G401 (cell line): ENCODE data around the gene ILK. TPM values are rescaled to one million over a fixed set of nuclear protein-coding genes. Genes with fewer than 3 reads are reported as not detected.

Experiments used
- DNase-seq: peaks from one replicate; pipeline ENCODE4 v3.0.0-alpha.2; 2015; ENCODE audit warnings: low spot score
- in situ Hi-C: cut with HindIII; loops from 2 replicates; pipeline ENCODE4 v1.10.0; 2016; ENCODE audit warnings: low sequenced_read_pairs, mixed read lengths
- total RNA-seq: library from RNA; depleted of rRNA; stranded (reverse); fragments of >200 nt; shearing (Covaris generic); gene quantifications from 2 replicates; pipeline ENCODE4 v1.2.3, GENCODE V29; 2014

Gene ILK
- total RNA-seq, 1 experiment from 2014 or later, result 149 TPM

- in situ Hi-C loops, result no loop called here
- no peak for DNase-seq
These were observed 27.2 kb downstream of the ILK start for GRCh38 chr11:6630632-6631291.

DNA sequence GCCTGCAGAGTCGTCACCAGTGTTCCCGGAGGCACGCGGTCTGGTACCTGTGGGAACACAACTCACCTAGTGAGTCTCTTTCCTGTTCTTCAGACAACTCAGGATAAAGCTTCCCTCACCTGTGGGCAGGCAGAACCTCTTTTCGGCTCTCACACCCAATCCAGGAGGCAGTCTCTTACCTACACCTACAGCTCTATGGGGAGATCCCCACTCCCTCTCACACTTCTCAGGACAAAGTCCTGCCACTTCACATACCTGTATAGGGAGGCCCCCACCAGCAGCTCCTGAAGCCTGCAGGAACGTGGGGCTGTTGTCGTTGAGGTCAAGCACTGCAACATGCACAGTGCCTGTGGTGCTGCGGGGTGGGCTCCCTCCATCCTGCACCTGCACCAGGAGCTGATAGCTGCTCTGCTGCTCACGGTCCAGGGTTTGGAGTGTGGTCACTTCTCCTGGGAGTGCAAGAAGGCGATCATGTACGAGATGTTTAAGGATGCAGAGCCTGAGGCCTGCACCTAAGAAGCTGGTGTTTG, 27.9 kb downstream of the ILK start:
- DNase-seq, result no peak
- in situ Hi-C loops, result no loop called here

- no peak for DNase-seq
- in situ Hi-C loops, result no loop called here
These were observed 28.8 kb downstream of the ILK start for GRCh38 chr11:6632116-6633073.

DNA sequence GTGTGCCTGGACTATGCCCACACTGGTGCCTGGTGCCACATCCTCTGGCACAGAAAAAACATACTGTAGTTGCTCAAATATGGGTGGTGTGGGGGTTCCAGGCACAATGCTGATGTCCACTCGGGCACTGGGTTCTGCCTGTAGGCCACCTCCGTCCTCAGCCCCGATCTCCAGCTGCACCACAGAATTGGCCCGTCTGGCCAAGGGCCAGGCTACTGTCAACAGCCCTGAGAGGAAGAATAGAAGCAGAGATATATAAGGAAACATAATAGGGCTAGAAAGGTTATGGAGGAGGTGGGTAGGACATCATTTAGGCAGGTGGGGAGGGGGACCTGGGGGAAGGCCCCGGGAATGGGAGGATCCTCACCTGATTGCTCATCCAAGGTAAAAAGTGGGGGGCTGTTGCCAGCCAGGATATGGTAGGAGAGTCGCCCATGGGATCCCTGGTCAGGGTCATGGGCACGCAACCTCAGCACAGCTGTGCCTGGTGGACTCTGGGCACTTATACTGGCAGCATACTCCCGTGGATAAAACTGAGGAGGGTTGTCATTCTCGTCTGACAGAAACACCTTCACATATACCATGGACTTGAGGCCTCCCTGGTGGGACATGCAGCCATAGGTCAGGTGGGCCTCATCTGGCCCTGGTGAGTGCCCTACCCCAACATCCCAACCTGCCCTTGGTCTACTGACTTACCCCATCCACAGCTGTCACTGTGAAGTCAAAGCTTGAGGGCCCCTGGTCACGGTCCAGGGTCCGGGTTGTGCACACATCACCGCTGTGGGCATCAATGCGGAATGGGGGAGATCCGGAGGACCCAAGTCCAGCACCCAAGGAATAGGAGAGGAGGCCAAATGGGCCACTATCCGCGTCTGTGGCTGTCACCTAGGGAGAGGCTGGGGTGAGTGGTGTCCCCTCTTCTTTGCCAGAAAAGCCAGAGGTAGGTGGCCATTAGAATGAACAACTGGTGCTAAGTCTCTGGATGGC, 30.1 kb downstream of the ILK start:
- DNase-seq, result no peak
- in situ Hi-C loops, result no loop called here

DNA sequence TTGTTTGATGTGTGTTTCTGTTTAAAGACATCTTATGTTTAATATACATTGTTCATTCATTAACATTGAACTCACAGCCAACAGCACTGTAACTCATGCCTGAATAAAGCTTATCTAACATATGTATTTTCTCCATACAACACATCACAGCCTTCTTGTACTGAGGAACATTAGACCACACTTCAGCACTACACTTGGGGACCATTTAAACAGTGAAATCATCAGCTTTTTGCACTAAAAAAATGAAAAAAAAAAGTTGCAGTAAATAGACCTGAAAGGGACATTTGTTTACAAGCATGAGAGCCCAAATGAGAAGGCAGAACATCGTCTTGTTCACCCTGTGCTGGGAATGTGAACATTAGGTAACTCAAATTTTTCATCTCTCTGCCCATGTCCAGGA, 31.0 kb downstream of the ILK start:
- DNase-seq, result no peak
- in situ Hi-C loops, result no loop called here

DNA sequence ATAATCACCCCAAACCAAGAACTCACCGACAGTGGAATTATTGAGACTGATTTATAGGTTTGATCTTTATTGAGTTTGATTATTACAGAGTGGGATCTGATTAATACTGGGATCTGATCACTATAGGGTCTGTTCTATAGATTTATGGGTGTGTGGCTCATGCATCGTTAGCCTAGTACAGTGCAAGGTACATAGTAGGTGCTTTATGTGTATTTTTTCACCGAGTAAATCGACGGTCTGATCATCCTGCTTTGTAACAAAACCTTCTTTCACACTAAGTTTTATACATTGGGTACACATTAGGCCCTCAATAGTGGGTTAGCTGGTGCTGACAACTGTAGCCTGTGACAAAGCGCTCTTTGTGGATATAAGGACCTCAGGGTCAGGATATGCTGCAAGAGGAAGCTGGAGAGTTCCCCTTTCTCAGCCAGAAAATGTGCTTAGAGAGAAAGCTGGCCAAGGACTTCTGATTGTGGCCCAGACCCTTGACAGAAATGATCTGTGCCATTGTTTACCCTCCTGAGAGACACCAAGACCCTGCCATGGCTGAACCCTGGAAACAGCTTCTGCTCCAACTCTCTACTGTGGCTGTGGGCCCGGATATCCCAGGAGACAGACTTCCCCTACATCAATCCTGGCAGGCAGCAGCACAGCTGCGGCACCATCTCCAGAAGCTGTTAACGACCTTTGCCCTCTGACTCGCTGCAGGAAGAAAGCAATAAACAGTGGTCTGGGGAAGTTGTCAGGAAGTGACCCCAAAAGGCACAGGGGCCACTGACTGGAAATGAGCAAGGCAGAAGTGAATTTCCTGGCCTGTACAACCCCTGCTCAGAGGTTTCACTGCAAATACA, 31.7 kb downstream of the ILK start:
- DNase-seq, result peak; percentile 32
- in situ Hi-C loops, result no loop called here

GRCh38 chr11:6636480-6636879, 32.9 kb downstream of the ILK start:
- no peak for DNase-seq
- in situ Hi-C loops, result no loop called here

- in situ Hi-C loops, result no loop called here
- DNase-seq, result no peak
These were observed 34.3 kb downstream of the ILK start for GRCh38 chr11:6637871-6638270.

DNA sequence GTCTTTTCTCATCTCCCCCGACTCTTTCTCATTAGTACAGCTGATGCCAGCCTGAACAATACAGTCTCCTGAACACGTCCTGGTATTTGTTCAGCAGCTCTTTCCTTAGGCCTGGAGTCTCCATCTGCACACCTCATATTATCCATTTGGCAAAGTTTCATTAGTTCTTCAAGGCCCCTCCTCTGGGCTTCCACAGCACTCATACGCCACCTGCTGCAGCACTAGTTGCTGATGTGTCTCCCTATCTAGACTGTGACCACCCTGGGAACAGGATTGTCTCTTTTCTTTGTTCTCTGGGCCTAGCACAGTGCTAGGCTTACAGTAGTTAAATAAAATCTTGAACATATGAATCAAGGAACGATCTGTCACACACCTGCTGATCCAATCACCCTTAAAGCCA, 34.9 kb downstream of the ILK start:
- in situ Hi-C loops, result no loop called here

DNA sequence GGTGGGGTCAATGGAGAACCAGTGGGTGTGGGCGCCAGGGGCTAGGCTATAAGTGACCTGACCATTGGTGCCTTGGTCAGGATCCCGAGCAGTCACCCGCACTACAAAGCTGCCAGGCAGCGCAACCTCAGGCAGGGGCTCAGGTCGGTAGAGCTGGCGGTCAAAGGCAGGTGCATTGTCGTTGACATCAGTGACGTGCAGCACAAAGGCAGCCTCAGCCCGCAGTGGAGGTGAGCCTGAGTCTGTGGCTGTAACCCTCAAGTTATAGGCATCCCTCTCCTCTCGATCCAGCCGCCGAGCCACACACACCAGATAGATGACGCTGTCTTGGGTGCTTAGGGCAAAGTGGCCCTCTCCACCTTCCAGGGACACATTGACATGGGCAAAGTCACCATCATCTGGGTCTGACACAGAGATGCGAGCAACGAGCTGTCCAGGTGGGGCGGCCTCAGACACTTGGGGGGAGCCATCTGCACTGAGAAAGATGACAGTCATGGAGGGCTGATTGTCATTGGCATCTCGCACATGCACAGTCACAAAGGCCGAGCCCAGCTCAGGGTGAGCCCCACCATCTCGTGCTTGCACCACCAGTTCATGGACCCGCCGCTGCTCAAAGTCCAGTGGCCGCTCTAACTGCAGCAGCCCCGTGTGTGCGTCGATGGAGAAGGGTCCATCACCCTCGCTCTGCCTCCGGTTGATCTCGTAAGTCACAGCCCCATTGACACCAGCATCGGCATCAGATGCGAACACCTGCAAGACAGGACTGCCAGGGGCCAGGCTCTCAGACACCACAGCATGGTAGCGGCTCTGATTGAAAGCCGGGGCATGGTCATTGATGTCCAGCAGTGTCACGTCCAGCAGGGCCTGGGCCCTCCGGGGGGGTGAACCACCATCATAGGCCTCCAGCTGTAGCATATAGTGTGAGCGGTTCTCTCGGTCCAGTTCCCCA, 36.7 kb downstream of the ILK start:
- DNase-seq, result no peak
- in situ Hi-C loops, result no loop called here

More for the DNA sequence above, 34.9 kb downstream of the ILK start:
- no peak for DNase-seq

- in situ Hi-C loops, result no loop called here
- no peak for DNase-seq
These were observed 37.6 kb downstream of the ILK start for GRCh38 chr11:6640985-6641701.

DNA sequence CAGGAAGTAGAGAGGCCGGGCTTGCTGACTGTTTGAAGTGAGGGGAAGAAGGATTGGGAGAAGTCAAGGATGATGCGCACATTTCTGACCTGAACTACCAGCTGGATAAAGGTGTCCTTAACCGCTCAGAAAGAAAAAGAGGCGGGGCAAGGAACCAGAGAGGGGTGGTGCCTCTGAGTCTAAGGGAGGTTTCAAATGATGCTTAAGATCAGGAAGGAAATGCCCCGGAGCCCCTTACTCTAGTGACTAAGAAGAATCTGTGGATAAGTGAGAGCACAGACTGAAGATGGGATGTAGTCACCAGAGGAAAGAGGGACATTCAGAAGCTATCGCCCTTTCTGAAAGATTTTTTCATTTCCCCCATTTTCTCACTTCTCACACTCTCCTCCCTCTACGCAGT, 39.4 kb downstream of the ILK start:
- in situ Hi-C loops, result no loop called here
- DNase-seq, result no peak

DNA sequence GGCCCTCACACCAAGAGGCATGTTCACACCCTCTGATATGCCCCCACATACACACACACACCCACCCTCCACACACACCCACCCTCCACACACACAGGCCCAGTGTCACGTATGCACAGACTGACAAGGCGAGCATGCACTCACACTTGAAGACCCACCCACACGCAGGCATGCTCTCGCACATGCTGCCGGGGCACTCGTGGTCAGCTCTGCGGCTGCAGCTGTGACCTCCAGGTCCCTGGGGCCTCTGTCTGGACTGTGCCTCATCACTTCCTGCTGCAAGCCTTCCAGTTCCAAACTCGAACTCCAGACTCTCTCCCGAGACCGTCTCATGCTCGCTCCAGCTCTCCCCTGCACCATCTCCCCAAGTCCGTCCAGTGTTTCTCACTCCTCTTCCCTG, 42.5 kb downstream of the ILK start:
- in situ Hi-C loops, result no loop called here
- DNase-seq, result no peak

DNA sequence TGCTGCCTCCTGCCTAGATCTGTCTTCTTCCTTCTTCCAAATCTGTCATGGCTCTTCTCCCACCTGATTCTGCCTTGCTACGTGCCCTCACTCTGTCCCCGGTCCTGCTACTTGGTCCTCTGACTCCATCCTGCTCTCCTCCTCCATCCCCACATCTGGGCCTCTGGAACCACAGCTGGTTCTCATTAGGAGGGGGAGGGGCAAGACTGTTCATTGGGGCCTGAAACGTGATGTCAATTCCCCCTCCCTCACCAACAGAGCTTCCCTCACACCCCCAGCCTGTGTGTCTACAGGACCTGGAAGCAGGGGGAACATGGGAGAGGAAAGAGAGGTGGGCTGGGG, 43.0 kb downstream of the ILK start:
- no peak for DNase-seq
- in situ Hi-C loops, result no loop called here

DNA sequence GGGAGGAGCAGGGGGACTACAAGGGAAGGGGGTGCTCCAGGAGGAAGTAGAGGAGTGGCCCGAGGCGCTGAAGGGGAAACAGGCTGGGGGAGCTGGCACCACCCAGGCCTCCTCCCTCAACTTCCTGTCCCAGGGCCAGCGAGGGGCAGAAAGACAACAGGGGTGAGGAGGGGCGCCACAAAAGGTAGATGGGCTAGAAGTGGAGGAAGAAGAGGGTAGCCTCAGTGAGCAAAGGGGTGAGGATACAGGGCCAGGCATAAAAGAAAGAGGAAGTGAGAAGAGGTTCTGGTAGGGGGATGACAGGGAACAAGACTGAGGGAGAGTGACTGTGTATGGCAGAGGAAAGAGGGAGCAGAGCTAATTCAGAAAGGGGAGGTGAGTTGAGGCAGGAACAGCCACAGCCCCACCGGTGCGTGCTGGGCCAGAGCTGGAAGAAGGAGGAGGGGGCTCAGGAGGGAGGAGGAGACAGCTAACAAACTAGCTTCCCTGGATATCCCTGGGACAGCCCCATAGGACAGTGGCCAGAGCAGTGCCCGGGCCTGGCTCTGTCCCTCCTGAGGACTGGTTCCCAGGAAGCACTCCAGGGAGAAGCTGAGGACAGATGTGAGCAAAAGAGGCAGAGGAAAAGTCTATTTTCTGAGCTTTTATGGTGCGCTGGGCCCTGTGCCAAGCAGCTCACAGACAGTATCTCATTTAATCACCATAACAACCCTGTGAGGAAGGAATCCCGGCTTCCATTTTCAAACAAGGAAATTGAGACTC, 43.5 kb downstream of the ILK start:
- no peak for DNase-seq
- in situ Hi-C loops, result no loop called here

DNA sequence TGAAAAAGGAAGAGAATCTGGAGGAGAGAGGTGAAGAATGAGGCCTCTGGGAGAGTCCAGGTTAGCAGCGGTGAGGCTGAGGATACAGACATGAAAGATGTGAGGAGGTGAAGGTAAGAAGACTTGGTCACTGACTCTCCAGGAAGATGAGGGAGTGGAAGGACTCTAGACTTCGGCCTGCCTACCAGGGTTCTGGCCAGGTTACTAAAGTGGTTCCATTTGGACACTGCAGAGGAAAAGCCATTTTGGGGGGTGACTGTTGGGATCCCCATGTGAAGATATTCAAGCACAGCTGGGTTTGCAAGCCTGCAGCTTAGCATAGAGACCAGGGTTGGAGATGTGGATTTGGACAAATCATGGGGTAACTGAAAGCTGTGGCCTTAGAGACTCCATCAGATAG, 44.3 kb downstream of the ILK start:
- in situ Hi-C loops, result no loop called here
- no peak for DNase-seq
